HUES6 (cell line): ENCODE results near the gene STMN1.
"Not testable (repeated sequence)": the region's sequence is repeated elsewhere in the genome, so short reads cannot be mapped to it uniquely, and the experiment has no call there.

ENCODE experiments used
- H3K27ac ChIP-seq: 2 replicates; pipeline ENCODE4 v1.7.0; 2013; ENCODE audit warnings: low read depth, mild to moderate bottlenecking, low read length, inconsistent platforms
- H3K27me3 ChIP-seq: 2 replicates; pipeline ENCODE4 v1.6.1; 2013; ENCODE audit warnings: low read length; ENCODE audit not compliant: control insufficient read depth, insufficient read depth
- H3K36me3 ChIP-seq: 2 replicates; pipeline ENCODE4 v1.6.1; 2013; ENCODE audit warnings: low read length; ENCODE audit not compliant: control insufficient read depth, insufficient read depth
- H3K4me1 ChIP-seq: 2 replicates; pipeline ENCODE4 v1.6.1; 2013; ENCODE audit warnings: low read length; ENCODE audit not compliant: control insufficient read depth, insufficient read depth
- H3K4me3 ChIP-seq: 2 replicates; pipeline ENCODE4 v1.5.1; 2013; ENCODE audit warnings: low read depth, low read length
- H3K9ac ChIP-seq: one replicate; pipeline ENCODE4 v1.6.1; 2013; ENCODE audit warnings: mild to moderate bottlenecking, low read length
- H3K9me3 ChIP-seq: 2 replicates; pipeline ENCODE4 v1.6.1; 2013; ENCODE audit warnings: low read depth, low read length; ENCODE audit not compliant: control insufficient read depth, insufficient read depth

The STMN1 gene

DNA sequence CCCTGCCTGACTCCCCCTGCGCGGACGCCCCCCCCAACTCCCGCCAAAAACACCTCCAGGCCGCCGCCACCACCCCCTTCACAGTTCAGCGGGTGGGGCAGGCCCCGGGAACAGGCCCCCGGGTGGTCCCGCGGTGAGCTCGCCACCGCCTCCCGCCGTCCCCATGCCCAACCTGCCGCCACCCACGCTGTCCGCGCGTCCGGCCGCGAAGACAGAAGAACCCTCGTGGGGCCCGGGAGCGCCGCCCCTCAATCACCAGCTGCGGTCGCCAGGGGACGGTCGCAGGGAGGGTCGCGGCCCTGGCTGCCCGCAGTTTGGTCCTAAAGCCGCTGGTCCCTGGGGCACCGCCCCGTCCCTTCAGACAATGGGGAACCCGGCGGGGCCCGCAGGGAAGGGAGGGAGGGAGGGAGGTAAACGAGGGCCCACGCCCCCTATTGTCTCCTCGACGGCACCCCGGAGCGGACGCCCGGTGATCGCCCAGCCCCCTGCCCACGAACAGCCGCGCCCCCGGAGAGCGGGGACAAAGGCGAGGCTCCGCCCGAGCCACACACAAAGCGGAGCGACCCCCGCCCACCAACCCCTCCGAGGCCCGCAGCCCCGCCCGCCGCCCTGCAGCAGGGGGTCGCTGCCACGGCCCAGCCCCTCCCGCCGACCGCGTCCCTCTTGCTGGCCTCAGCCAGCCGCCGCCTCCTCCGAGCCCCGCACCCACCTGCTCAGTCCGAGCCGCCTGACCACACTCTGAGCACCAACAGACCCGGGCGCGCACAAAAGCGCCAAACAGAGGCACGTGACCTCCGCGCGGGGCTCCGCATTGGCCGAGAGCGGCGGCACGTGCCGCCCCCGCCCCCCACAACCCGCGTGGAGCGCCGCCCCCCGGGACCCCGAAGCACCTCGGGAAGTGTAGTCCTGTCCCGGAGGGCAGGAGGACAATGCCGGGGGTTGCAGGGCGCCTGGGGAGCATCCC is at the start of gene STMN1:
Gene STMN1 (minus strand): TSS at position 740 of the 964 bp plus-strand sequence. CDS start 1,743 bp downstream, outside the sequence.
- Histone ChIP-seq H3K27ac (peak within 1 kb of the TSS; percentile 98), H3K4me3 (peak within 1 kb of the TSS; percentile 98), H3K27me3 (no peaks in the 10 kb centered on the region), H3K36me3 (peaks cover 38% of the 10 kb centered on the region), H3K9ac (peak within 1 kb of the TSS; percentile 95), H3K4me1 (peaks cover 12% of the 10 kb centered on the region), H3K9me3 (no peaks in the 10 kb centered on the region)

GRCh38 chr1:25955553-25955952 is 49.3 kb upstream of the STMN1 start:
- Histone ChIP-seq H3K36me3 (peaks cover 20% of the 10 kb centered on the region), H3K4me1 (peaks cover 6% of the 10 kb centered on the region; the same call in 1 of the 2 replicates), H3K9me3 (peaks cover 5% of the 10 kb centered on the region), H3K27ac (no peak overlapping the region), H3K9ac (no peak overlapping the region), H3K27me3 (no peaks in the 10 kb centered on the region), H3K4me3 (no peak overlapping the region)

- H3K27ac ChIP-seq: no peak overlapping the region
Observed at GRCh38 chr1:25954282-25954938, 48.2 kb upstream of the STMN1 start.

DNA sequence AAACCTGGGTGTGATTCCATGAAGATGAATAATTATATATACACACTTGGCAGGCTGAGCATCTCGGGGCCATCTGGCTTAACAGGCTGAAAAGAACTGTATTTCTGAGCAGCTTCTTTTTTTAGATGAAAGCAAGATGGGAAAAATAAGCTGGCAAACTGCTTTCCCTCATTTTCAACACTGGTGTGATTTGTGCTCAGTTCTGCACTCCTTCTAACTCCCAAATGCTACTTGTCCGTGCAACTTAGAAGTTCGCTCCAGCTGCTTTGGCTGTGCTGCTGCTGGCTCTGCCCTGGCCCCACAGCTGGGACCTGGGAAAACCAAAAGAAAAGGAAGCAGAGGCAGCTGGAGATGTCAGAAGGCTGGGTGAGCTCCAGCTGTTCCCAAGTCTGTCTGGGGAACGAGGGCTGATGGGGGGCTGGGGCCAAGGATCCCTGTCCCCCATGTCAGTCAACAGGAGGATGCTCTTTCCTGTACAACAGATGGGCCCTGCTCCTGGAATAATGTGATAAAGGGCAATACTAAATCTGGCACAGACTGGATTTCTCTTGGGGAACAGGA is 46.7 kb upstream of the STMN1 start:
- Histone ChIP-seq H3K9me3 (no peaks in the 10 kb centered on the region), H3K4me3 (no peak overlapping the region), H3K4me1 (peaks cover 6% of the 10 kb centered on the region; the same call in 1 of the 2 replicates), H3K36me3 (no peaks in the 10 kb centered on the region), H3K27ac (no peak overlapping the region), H3K9ac (no peak overlapping the region), H3K27me3 (no peaks in the 10 kb centered on the region)

More at GRCh38 chr1:25954282-25954938, 48.2 kb upstream of the STMN1 start:
- H3K9me3 ChIP-seq: peaks cover 5% of the 10 kb centered on the region
- peaks cover 6% of the 10 kb centered on the region; the same call in 1 of the 2 replicates for H3K4me1 ChIP-seq
- H3K9ac ChIP-seq: no peak overlapping the region
- no peaks in the 10 kb centered on the region for H3K27me3 ChIP-seq
- peaks cover 11% of the 10 kb centered on the region for H3K36me3 ChIP-seq
- H3K4me3 ChIP-seq: no peak overlapping the region

GRCh38 chr1:25948641-25949040 is 42.4 kb upstream of the STMN1 start:
- H3K27me3 ChIP-seq: no peaks in the 10 kb centered on the region
- H3K9ac ChIP-seq: no peak overlapping the region
- H3K9me3 ChIP-seq: 0 out of 2 replicates have a peak, but pooled peaks cover 1% of the 10 kb centered on the region
- no peak overlapping the region for H3K27ac ChIP-seq
- no peak overlapping the region for H3K4me3 ChIP-seq
- H3K4me1 ChIP-seq: no peaks in the 10 kb centered on the region
- H3K36me3 ChIP-seq: no peaks in the 10 kb centered on the region

GRCh38 chr1:25947027-25947426 is 40.8 kb upstream of the STMN1 start:
- Histone ChIP-seq H3K36me3 (no peaks in the 10 kb centered on the region), H3K9me3 (peaks cover 3% of the 10 kb centered on the region; the same call in 1 of the 2 replicates), H3K4me3 (no peak overlapping the region), H3K4me1 (no peaks in the 10 kb centered on the region), H3K9ac (no peak overlapping the region), H3K27ac (no peak overlapping the region), H3K27me3 (no peaks in the 10 kb centered on the region)

GRCh38 chr1:25945761-25946160 is 39.5 kb upstream of the STMN1 start:
- H3K9me3 ChIP-seq: peaks cover 3% of the 10 kb centered on the region; the same call in 1 of the 2 replicates
- no peak overlapping the region for H3K27ac ChIP-seq
- H3K4me3 ChIP-seq: no peak overlapping the region
- H3K4me1 ChIP-seq: no peaks in the 10 kb centered on the region
- no peak overlapping the region for H3K9ac ChIP-seq
- H3K36me3 ChIP-seq: no peaks in the 10 kb centered on the region
- no peaks in the 10 kb centered on the region for H3K27me3 ChIP-seq

GRCh38 chr1:25944986-25945385 is 38.8 kb upstream of the STMN1 start:
- H3K9ac ChIP-seq: no peak overlapping the region
- H3K9me3 ChIP-seq: peaks cover 3% of the 10 kb centered on the region; the same call in 1 of the 2 replicates
- H3K4me1 ChIP-seq: no peaks in the 10 kb centered on the region
- H3K4me3 ChIP-seq: no peak overlapping the region
- H3K36me3 ChIP-seq: no peaks in the 10 kb centered on the region
- H3K27me3 ChIP-seq: no peaks in the 10 kb centered on the region
- H3K27ac ChIP-seq: no peak overlapping the region

- not testable (repeated sequence) for H3K4me3 ChIP-seq, H3K9me3 ChIP-seq, H3K27ac ChIP-seq, H3K36me3 ChIP-seq, H3K4me1 ChIP-seq, H3K9ac ChIP-seq, H3K27me3 ChIP-seq
Observed at GRCh38 chr1:25943511-25943910, 37.3 kb upstream of the STMN1 start.

- H3K27ac ChIP-seq: no peak overlapping the region
- no peaks in the 10 kb centered on the region for H3K27me3 ChIP-seq
- H3K36me3 ChIP-seq: no peaks in the 10 kb centered on the region
- H3K9ac ChIP-seq: no peak overlapping the region
- no peak overlapping the region for H3K4me3 ChIP-seq
- no peaks in the 10 kb centered on the region for H3K9me3 ChIP-seq
- no peaks in the 10 kb centered on the region; the same call in 1 of the 2 replicates for H3K4me1 ChIP-seq
Observed at GRCh38 chr1:25936947-25937346, 30.7 kb upstream of the STMN1 start.
